ENCODE results near the gene PTPRZ1.

PTPRZ1 gene

GRCh38 chr7:121954803-121955202 lies 81.8 kb downstream of the PTPRZ1 start:
- no peak for DNase-seq (ENCODE audit: low read depth)

DNA sequence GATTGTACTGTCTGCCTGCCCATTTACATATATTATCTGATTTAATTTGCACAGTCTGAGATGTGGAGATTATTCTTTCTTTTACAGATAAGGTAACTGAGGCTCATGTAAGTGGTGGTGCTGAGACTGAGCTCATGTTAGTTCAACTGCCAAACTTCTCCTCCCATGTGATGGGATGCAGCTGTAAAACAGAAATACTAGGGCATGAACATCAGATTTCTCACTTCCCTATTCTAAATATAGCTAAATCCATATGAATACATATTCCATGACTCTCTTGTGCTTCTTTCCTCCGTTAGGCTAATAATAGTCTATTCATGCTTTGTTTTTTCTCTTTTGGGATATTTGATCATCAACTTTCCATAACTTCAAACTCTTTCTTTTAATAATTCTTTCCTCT lies 84.7 kb downstream of the PTPRZ1 start:
- DNase-seq (ENCODE audit: low read depth): no peak

DNA sequence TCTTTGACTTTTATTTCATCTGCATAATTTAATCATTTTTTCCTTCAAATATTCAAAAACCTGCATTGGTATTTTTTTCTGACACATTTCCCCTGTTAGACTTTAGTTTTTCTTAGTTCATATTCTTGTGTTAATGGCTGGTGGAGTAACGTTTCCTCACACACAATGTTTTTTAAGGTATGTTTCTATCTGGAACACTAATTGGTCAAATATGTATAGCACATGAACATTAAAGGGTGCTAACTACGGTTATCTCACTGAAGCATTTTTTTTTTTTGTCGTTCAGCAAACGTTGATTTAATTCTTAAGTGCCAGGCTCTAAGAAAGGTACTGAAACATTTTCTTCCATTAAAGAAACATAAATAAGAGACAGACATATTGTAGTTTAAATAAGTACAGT lies 87.7 kb downstream of the PTPRZ1 start:
- no peak for DNase-seq (ENCODE audit: low read depth)

- DNase-seq (ENCODE audit: low read depth): no peak
Observed at GRCh38 chr7:121961089-121961867, 88.3 kb downstream of the PTPRZ1 start.

- DNase-seq (ENCODE audit: low read depth): no peak
Observed at GRCh38 chr7:121966276-121966934, 93.4 kb downstream of the PTPRZ1 start.

DNA sequence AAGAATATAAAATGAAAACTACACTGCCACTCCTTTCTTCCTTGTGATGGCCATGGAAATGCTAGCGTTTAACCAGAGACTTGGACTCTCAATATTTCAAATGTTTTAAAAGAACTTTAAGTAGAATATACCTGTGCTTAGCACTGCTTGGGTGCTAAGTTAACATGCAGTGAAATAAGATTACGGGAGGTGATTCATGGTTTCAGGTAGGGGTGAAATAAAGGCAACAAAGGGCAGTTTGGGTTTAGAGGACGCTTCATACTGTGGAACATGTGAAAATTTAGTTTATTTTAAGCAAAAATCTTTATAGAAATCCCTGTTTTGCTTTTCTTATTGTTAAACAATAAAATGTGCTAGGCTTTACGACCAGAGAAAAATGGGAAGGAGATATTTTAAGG lies 94.0 kb downstream of the PTPRZ1 start:
- DNase-seq (ENCODE audit: low read depth): no peak

- DNase-seq (ENCODE audit: low read depth): no peak
Observed at GRCh38 chr7:121985476-121986030, 112.6 kb downstream of the PTPRZ1 start.

- no peak for DNase-seq (ENCODE audit: low read depth)
Observed at GRCh38 chr7:121992068-121992467, 119.1 kb downstream of the PTPRZ1 start.

GRCh38 chr7:121994625-121995410 lies 121.9 kb downstream of the PTPRZ1 start:
- DNase-seq (ENCODE audit: low read depth): no peak

DNA sequence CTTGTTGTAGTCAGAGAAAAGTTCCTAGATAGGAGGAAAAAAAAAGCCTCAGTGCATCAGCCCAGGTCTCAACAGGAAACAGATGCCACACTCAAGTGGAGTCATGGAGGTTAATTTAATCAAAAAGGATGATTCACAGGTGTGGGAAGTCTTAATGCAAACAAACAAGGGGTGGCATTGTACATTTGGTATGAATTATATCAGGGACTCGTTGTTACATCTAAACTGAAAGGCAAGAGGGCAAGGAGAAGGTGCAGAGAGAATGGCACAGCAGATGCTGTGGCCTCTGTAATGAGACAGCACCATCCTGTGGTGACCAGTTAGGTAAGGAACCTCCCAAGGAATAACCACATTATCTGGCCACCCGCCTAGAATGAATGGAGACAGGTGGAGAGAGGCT lies 133.7 kb downstream of the PTPRZ1 start:
- DNase-seq (ENCODE audit: low read depth): no peak

DNA sequence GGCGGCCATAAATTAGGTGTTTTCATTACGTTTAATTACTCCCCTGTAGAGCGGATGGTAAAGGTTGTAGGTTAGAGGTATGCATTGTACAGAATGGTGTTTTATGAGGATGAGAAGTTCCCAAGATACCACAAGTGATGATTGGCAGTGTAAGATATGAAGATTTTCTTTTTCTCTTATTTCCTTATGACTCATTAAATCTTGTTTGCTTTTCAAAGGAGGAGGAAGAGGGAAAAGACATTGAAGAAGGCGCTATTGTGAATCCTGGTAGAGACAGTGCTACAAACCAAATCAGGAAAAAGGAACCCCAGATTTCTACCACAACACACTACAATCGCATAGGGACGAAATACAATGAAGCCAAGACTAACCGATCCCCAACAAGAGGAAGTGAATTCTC lies 137.2 kb downstream of the PTPRZ1 start:
- no peak for DNase-seq (ENCODE audit: low read depth)

DNA sequence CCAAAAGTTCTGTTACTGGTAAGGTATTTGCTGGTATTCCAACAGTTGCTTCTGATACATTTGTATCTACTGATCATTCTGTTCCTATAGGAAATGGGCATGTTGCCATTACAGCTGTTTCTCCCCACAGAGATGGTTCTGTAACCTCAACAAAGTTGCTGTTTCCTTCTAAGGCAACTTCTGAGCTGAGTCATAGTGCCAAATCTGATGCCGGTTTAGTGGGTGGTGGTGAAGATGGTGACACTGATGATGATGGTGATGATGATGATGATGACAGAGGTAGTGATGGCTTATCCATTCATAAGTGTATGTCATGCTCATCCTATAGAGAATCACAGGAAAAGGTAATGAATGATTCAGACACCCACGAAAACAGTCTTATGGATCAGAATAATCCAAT lies 140.1 kb downstream of the PTPRZ1 start:
- DNase-seq (ENCODE audit: low read depth): no peak

GRCh38 chr7:122013630-122014029 lies 140.7 kb downstream of the PTPRZ1 start:
- DNase-seq (ENCODE audit: low read depth): no peak

DNA sequence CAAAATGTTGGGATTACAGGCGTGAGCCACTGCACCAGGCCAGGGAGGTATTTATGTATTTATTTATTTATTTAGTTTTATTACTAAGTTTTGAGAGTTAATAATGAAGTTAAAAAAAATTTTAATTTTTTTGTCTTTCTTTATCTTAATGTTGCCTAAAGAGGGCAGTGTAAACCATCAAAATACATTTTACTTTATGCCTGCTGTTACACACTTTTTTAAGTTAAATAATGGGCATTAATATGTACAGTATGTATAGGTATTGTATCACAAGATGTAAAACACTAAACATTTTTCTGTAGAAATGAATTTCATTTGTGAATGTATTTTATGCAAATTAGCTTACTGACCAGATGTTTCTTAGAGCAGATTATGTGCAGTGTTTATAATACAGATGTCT lies 141.7 kb downstream of the PTPRZ1 start:
- no peak for DNase-seq (ENCODE audit: low read depth)

DNA sequence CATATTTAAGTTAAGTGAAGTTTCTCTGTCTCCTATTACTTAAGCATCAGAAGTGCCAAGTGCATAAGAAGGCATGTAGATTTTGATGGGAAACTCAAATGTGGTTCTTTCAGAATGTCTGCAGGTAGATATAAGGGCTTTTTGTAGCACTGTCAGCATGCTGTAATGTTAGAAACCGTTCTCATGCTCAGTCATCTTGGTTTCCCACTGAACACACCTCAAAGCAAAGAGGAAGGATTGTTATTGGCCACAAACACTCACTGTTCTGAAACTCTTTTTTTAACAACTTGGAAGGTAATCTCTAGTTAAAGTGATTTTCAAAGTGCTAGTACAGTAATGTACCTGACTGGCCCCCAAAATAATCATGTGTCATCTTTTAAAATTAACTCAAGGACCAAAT lies 145.1 kb downstream of the PTPRZ1 start:
- DNase-seq (ENCODE audit: low read depth): no peak

DNA sequence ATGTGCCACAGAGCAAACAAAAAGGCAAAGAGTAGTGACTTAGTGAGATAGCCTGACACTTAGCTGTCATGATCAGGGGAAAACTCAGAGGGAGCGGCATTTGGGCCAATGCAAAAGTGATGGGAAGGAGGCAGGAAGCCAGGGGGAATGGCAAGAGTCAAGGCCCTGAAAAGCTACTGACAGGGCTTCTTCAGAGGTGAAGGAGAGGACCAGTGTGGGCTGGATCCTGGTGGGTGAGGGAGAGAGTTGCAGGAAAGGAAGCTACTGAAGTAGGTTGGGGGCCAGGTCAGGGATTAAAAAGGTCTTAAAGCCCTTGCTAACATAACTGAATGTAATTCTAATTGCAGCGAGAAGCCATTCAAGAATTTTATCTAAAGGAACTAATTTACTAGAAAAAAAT lies 154.1 kb downstream of the PTPRZ1 start:
- no peak for DNase-seq (ENCODE audit: low read depth)

DNA sequence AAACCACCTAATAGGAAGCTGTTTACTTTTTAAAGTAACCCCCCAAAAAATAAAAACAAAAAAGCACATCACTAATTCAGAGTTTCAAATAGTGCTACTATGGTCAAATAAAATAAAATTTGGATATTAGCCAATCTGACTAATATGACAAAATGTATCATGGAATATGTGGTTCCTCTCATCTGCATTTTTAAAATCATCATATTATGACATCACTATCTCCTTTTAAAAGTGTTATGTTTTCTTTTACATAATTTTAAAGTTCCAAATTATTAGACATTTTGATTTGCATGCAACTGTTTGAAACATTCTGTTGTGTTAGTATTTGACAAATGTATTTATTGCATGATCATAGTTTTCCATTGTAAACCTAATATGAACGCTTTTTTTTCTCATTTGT lies 160.7 kb downstream of the PTPRZ1 start:
- no peak for DNase-seq (ENCODE audit: low read depth)

- DNase-seq (ENCODE audit: low read depth): no peak
Observed at GRCh38 chr7:122035876-122036275, 162.9 kb downstream of the PTPRZ1 start.

DNA sequence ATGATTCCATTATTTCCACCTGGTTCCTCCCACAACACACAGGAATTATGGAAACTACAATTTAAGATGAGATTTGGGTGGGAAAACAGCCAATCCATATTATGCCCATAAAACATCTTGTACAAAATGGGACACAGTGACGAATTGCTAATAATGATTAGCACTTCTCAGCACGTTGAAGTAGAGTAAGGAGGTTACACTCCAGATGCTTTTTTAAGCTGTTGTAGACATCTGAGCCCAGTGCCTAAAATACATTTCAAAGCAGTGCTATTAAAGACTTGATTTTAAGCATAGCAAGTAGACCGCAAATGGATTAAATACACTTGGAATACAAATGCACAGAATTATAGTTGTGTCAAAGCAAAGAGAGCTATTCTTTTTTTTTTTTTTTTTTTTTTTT lies 165.2 kb downstream of the PTPRZ1 start:
- no peak for DNase-seq (ENCODE audit: low read depth)

DNA sequence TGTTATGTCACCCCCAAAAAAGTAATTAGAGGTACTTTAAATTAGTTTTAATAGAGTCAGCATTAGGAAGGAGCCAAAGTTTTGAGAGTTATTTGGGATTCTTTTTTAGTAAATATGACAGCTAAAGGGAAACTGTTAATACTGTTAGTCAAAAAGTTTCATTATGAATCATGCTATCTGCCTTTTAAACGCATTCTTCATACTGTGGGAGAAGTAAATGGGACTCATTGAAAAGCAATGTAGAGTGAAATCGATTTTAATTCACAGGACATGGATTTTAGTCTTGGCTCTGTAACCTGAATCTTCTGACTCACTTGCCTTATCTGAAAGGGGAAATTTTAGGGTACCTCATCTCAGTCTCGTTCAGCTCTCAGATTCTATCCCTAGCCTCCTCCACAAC lies 165.9 kb downstream of the PTPRZ1 start:
- DNase-seq (ENCODE audit: low read depth): no peak

- no peak for DNase-seq (ENCODE audit: low read depth)
Observed at GRCh38 chr7:122040147-122040546, 167.2 kb downstream of the PTPRZ1 start.

GRCh38 chr7:122046402-122046801 lies 173.4 kb downstream of the PTPRZ1 start:
- no peak for DNase-seq (ENCODE audit: low read depth)

GRCh38 chr7:122054393-122054792 lies 181.4 kb downstream of the PTPRZ1 start:
- DNase-seq (ENCODE audit: low read depth): no peak
